T-helper 1 cell treated with Interleukin-12 subunit alpha and Interleukin-12 subunit beta and Interleukin-4 antibody, amounts not matched to agents 30 ng/mL and 1 ng/mL, for 36 hours (primary cell): Measurements from ENCODE around the gene ZC3H7A. TPM values are rescaled to one million over a fixed set of nuclear protein-coding genes. Genes with fewer than 3 reads are reported as not detected.

Experiments used
- intact Hi-C: fragments of 100-400 bp; cut with micrococcal nuclease; formaldehyde crosslinking; loops from one replicate; pipeline ENCODE4 v1.15.1; 2024
- total RNA-seq: library from RNA; stranded (reverse); gene quantifications from 2 replicates; pipeline ENCODE4 v1.2.3, GENCODE V29; 2022

The ZC3H7A gene
- total RNA-seq, 1 donor from 2014 or later, result 89.8 TPM

- intact Hi-C loops, result no loop called here
Measured at GRCh38 chr16:11801481-11802021, 4.5 kb upstream of the ZC3H7A start.

- intact Hi-C loops, result no loop called here
Measured at GRCh38 chr16:11800382-11800718, 3.3 kb upstream of the ZC3H7A start.

- intact Hi-C loops, result loop anchor here (5.0 to 10.0 kb wide), 5 partner anchors 132 to 735 kb away; partner anchors contain the start of gene SNN
Measured at GRCh38 chr16:11799509-11800381, 2.7 kb upstream of the ZC3H7A start.

- intact Hi-C loops, result loop anchor here (5.0 to 10.0 kb wide), 5 partner anchors 132 to 736 kb away; partner anchors contain the start of gene SNN
Measured at GRCh38 chr16:11799017-11799381, 1.9 kb upstream of the ZC3H7A start.

DNA sequence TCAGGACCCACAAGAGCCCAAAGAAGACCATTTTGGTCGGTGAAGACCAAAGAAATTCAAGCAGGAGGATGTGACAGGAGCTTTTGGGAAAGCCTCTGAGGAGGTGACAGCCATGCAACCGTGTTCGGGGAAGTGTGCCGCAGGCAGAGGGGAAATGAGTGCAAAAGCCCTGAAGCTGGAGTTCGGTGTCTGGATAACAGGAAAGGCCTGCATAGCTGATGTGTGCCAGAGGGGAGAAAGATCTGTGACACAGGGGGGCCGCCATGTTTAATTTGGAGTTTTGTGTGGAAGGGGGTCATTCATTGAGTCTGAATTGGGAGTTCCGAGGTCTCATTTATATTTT is 870 bp upstream of the ZC3H7A start:
- intact Hi-C loops, result loop anchor here (1.0 to 10.0 kb wide), 11 partner anchors 12 to 854 kb away; partner anchors contain the start of genes CLEC16A, RSL1D1, SNN and TXNDC11

GRCh38 chr16:11796227-11797165 is 562 bp downstream of the ZC3H7A start:
- intact Hi-C loops, result loop anchor here (1.0 to 10.0 kb wide), 11 partner anchors 13 to 852 kb away; partner anchors contain the start of genes CLEC16A, RSL1D1, SNN and TXNDC11

GRCh38 chr16:11795887-11796226 is 1.2 kb downstream of the ZC3H7A start:
- intact Hi-C loops, result loop anchor here (5.0 to 10.0 kb wide), 5 partner anchors 129 to 739 kb away; partner anchors contain the start of gene SNN

DNA sequence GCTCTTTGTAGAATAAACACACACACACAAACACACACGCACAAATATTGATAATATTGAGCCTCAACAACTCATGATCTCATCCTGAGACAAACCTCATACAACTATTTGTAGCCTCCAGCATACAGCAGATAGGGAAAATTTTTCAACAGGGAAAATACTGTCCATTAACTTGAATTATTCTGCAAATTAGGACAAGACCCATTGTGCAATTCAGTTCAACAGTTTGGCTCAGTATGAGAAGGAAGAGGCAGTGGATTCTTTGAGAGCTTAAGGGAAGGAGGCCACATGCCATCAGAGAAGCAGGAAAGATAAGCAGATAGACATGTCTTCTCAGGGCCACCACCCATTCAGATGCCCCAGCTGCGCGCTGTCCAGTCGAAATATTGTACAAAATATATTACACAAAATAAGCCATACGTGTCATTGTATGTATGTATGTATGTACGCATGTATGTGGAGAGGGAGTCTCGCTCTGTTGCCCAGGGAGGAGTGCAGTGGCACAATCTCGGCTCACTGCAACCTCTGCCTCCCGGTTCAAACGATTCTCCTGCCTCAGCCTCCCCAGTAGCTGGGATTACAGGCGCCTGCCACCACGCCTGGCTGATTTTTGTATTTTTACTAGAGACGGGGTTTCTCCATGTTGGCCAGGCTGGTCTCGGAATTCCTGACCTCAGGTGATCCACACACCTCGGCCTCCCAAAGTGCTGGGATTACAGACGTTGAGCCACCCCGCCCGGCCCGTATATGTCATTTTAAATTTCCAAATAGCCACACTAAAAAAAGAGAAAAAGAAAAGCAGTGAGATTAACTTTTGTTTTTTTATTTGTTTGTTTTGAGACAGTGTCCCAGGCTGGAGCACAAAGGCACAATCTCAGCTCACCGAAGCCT is 1.8 kb downstream of the ZC3H7A start:
- intact Hi-C loops, result loop anchor here (1.0 to 10.0 kb wide), 6 partner anchors 26 to 740 kb away; partner anchors contain the start of gene SNN

DNA sequence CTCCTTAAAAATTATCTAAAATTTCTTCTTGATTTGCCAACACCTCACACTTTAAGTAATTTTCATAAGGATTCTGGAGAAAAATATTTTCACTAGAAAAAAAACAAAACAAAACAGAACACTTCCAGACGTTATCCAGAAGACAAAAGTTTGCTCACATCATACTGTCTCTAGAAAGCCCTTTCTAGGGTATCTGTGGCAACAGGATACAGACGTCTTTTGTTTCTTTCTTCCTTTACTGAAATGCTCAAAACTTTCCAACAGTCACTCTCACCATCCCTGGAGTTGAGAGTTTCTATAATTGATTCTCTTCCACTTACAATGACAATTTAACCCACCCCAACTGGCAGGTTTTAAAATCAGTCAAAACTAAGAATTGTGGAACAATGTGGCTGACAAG is 2.6 kb downstream of the ZC3H7A start:
- intact Hi-C loops, result loop anchor here (1.0 to 10.0 kb wide), 2 partner anchors 25 to 740 kb away; no protein-coding TSS in a partner anchor

- intact Hi-C loops, result loop anchor here (1.0 to 10.0 kb wide), 3 partner anchors 11 to 741 kb away; no protein-coding TSS in a partner anchor
Measured at GRCh38 chr16:11793840-11794239, 3.2 kb downstream of the ZC3H7A start.

DNA sequence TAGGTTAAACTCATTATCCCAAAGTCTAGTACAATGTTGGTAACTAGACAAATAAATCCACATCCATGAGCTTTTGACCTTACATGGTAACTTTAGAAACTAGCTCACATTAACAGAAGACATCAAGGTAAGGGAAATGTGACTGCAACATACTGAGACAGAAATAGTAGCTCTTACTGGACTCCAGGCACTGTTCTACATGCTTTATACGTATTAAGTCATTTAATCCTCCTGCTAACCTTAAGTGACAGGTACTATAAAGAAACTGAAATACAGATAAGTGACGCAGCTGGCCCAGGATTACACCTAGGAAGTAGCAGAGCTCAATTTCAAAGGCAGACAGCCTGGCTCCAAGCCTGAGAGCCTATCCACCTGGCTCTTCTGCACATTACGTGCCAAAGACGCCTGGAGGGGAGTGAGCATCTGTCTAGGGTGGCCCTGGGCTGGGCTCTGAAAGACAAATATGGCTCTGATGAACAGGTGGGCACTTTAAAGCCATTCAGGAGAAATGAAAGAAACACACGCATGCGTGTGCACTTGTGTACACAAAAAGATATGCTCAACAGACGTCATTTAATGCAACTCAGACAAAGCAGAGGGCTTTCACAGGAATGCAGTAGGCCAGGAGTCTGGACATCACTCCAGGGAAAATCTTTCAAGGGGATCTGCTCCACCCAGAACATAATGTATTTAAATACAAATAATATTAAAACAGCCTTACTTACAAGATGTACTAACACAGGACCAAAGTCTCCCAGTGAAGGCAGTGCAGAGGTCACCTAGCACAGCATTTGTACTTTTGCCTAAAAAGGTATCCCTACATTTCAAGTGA is 4.4 kb downstream of the ZC3H7A start:
- intact Hi-C loops, result loop anchor here (1.0 to 10.0 kb wide), 2 partner anchors 9 to 742 kb away; no protein-coding TSS in a partner anchor

DNA sequence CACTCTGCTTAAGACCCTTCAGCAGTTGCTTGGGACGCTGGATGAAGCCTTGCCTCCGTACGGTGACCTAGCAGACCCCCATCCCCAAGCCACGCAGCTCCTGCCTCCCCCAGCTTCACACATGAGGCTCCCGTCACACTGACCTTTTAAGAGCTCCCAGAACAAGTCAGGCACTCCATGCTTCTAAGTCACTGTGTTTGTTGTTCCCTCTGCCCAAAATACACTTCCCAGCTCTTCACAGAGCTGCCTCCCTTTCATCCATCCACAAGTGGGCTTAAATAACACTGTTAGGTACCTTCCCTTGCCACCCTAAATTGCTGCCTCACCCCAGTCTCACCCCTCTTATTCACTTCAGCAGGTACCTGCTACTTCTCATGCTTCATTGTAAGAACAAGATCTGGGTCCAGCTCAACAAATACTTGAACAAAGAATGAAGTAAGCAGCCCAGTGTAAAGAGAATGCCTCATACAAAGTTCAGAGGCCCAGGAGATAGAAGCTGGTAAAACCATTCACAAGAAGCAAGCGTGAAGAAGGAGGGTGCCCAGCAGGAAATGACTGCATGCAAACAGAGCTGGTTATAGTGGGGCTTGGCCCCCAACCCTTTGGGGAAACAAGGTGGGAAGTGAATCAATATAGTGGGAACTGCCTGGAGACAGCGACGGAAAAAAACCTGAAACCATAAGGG is 5.8 kb downstream of the ZC3H7A start:
- intact Hi-C loops, result loop anchor here (10.0 kb wide), 1 partner anchor 744 kb away; no protein-coding TSS in a partner anchor

GRCh38 chr16:11788914-11789313 is 8.1 kb downstream of the ZC3H7A start:
- intact Hi-C loops, result loop anchor here (10.0 kb wide), 1 partner anchor 914 kb away; the partner anchor contains the start of gene CIITA

DNA sequence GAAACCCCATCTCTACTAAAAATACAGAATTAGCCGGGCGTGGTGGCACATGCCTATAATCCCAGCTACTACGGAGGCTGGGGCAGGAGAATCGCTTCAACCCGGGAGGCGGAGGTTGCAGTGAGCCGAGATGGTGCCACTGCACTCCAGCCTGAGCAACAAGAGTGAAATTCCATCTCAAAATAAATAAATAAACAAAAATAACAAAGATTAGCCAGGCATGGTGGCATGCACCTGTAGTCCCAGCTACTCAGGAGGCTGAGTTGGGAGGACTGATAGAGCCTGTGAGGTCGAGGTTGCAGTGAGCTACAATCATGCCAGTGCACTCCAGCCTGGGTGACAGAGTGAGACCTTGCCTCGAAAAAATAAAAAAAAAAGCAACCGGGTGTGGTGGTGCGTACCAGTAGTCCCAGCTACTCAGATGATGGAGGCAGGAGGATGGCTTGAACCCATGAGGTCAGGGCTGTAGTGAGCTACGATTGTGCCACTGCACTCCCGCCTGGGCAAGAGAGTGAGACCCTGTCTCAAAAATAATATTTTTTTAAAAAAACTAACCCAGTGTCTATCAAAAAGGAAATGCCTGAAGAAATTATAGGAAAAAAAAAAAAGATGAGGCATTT is 12.0 kb downstream of the ZC3H7A start:
- intact Hi-C loops, result loop anchor here (5.0 to 10.0 kb wide), 3 partner anchors 118 to 910 kb away; partner anchors contain the start of genes CIITA and SNN

DNA sequence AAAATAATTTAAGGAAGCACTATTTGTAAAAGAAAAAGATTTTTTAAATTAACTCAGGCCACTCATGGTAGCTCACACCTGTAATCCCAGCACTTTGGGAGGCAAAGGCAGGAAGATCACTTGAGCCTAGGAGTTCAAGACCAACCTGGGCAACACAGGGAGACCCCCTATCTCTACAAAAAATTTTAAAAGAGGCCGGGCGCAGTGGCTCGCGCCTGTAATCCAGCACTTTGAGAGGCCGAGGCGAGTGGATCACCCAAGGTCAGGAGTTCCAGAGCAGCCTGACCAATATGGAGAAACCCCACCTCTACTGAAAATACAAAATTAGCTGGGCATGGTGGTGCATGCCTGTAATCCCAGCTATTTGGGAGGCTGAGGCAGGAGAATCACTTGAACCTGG is 12.7 kb downstream of the ZC3H7A start:
- intact Hi-C loops, result loop anchor here (5.0 to 10.0 kb wide), 3 partner anchors 117 to 910 kb away; partner anchors contain the start of genes CIITA and SNN

GRCh38 chr16:11784038-11784369 is 13.1 kb downstream of the ZC3H7A start:
- intact Hi-C loops, result loop anchor here (5.0 to 10.0 kb wide), 3 partner anchors 117 to 909 kb away; partner anchors contain the start of genes CIITA and SNN

DNA sequence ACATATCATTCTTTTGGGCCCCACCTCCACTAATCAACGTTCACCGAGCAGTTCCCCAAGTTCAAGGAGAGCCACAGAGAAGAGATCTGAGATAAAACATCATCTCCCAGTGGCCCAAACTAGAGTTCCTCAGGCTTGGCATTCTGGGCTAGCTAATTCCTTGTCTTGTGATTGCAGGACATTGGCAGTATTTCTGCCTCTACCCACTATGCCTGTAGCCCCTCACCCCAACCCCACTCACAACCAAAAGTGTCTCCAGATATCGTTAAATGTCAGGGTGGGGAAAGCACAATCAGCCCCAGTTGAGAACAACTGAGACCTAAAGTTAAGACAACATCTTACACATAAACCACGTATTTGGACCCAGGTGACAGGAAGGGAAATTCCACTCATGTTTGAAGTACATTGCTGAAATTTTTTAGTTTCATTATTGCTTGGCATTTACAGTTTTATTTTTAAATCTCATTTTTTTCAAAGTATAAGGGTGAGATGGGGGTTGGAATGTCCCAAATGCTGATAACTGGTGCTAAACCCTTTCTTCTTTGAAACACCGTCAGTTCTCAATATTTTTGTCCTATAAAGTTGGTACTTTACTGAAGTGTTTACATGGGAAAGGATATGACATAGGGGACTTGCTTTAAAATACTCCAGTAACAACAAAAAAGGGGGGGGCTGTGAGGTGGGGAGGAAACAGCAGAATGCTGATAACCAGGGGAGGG is 13.6 kb downstream of the ZC3H7A start:
- intact Hi-C loops, result loop anchor here (1.0 to 10.0 kb wide), 11 partner anchors 9 to 909 kb away; partner anchors contain the start of genes CIITA, RSL1D1, SNN and TXNDC11
